SK-N-SH treated with all-trans-retinoic acid at 6 μM for 48 hours (cell line): Measurements from ENCODE around the gene CCDC148.

Experiments
- BACH2 ChIP-seq: fragments of 250-450 bp; sonication (Bioruptor Pico); IDR thresholded peaks from 2 replicates; pipeline ENCODE4 v1.9.0; 2021; ENCODE audit warnings: mild to moderate bottlenecking, borderline replicate concordance
- ESRRG ChIP-seq: fragments of 250-450 bp; sonication (Bioruptor Pico); IDR thresholded peaks from 2 replicates; pipeline ENCODE4 v1.6.1; 2021; ENCODE audit warnings: mild to moderate bottlenecking
- GLIS3 ChIP-seq: fragments of 250-450 bp; sonication (Bioruptor Pico); IDR thresholded peaks from 2 replicates; pipeline ENCODE4 v1.5.0; 2020; ENCODE audit warnings: mild to moderate bottlenecking, moderate library complexity
- PPARA ChIP-seq: fragments of 250-450 bp; sonication (Bioruptor Pico); IDR thresholded peaks from 2 replicates; pipeline ENCODE4 v1.5.0; 2020; ENCODE audit warnings: mild to moderate bottlenecking, borderline replicate concordance
- RARB ChIP-seq: fragments of 250-450 bp; sonication (Bioruptor Pico); IDR thresholded peaks from 2 replicates; pipeline ENCODE4 v1.8.0; 2021; ENCODE audit warnings: mild to moderate bottlenecking, moderate library complexity
- SNAI2 ChIP-seq: fragments of 250-450 bp; sonication (Bioruptor Pico); IDR thresholded peaks from 2 replicates; pipeline ENCODE4 v1.5.0; 2020; ENCODE audit warnings: mild to moderate bottlenecking, moderate library complexity
- TF ChIP-seq, protein P1 (sequence below): fragments of 250-450 bp; sonication (Bioruptor Pico); IDR thresholded peaks from 2 replicates; pipeline ENCODE4 v1.5.1; 2020; ENCODE audit warnings: low read depth, mild to moderate bottlenecking, moderate library complexity
- TF ChIP-seq, protein P2 (sequence below): fragments of 250-450 bp; sonication (Bioruptor Pico); IDR thresholded peaks from 2 replicates; pipeline ENCODE4 v1.5.1; 2021; ENCODE audit warnings: mild to moderate bottlenecking, moderate library complexity

DNA sequence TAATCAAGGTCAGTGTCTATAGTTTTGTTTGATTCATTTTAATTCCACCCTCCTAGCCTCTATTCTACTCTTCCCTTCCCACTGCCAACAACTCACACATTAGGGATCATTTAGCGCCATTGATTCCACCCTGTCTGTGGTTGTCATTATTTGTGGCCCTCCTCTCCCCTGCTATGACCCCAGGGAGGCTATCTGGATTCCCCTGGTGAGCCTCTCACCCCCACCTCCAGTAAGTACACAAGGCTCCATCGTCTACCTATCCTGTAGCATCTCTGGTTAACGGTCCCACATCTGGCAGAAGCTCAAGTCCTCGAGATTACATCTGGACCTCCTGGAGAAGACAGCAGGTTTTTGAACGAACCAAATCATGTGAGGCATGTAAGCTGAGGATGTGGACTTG, 327.5 kb downstream of the CCDC148 start:
- no peak for TF ChIP-seq RARB
- TF ChIP-seq, protein P1, sequence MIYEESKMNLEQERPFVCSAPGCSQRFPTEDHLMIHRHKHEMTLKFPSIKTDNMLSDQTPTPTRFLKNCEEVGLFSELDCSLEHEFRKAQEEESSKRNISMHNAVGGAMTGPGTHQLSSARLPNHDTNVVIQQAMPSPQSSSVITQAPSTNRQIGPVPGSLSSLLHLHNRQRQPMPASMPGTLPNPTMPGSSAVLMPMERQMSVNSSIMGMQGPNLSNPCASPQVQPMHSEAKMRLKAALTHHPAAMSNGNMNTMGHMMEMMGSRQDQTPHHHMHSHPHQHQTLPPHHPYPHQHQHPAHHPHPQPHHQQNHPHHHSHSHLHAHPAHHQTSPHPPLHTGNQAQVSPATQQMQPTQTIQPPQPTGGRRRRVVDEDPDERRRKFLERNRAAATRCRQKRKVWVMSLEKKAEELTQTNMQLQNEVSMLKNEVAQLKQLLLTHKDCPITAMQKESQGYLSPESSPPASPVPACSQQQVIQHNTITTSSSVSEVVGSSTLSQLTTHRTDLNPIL (CRISPR knock-in tag), result no peak
- no peak for TF ChIP-seq GLIS3 (CRISPR knock-in tag)
- no peak for TF ChIP-seq PPARA (CRISPR knock-in tag)
- no peak for TF ChIP-seq BACH2 (CRISPR knock-in tag)
- TF ChIP-seq, protein P2, sequence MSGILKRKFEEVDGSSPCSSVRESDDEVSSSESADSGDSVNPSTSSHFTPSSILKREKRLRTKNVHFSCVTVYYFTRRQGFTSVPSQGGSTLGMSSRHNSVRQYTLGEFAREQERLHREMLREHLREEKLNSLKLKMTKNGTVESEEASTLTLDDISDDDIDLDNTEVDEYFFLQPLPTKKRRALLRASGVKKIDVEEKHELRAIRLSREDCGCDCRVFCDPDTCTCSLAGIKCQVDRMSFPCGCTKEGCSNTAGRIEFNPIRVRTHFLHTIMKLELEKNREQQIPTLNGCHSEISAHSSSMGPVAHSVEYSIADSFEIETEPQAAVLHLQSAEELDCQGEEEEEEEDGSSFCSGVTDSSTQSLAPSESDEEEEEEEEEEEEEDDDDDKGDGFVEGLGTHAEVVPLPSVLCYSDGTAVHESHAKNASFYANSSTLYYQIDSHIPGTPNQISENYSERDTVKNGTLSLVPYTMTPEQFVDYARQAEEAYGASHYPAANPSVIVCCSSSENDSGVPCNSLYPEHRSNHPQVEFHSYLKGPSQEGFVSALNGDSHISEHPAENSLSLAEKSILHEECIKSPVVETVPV (CRISPR knock-in tag), result no peak
- no peak for TF ChIP-seq ESRRG (CRISPR knock-in tag)
- TF ChIP-seq SNAI2 (CRISPR knock-in tag), result no peak
